DOHH2 (cell line): ENCODE data around the gene ZNRF2.

ENCODE experiments used
- EZH2phosphoT487 ChIP-seq: fragments of 200-600 bp; sonication (generic); IDR thresholded peaks from 2 replicates; pipeline ENCODE4 v1.6.1; 2017; ENCODE audit warnings: borderline replicate concordance, mild to moderate bottlenecking, antibody characterized with exemption, low read length, moderate library complexity, mixed read lengths
- TF ChIP-seq, protein P1 (sequence below): fragments of 200-600 bp; sonication (generic); IDR thresholded peaks from one replicate; pipeline ENCODE4 v1.5.1; 2014; ENCODE audit warnings: antibody characterized with exemption, mild to moderate bottlenecking, low read depth, low read length; ENCODE audit not compliant: poor library complexity, severe bottlenecking

DNA sequence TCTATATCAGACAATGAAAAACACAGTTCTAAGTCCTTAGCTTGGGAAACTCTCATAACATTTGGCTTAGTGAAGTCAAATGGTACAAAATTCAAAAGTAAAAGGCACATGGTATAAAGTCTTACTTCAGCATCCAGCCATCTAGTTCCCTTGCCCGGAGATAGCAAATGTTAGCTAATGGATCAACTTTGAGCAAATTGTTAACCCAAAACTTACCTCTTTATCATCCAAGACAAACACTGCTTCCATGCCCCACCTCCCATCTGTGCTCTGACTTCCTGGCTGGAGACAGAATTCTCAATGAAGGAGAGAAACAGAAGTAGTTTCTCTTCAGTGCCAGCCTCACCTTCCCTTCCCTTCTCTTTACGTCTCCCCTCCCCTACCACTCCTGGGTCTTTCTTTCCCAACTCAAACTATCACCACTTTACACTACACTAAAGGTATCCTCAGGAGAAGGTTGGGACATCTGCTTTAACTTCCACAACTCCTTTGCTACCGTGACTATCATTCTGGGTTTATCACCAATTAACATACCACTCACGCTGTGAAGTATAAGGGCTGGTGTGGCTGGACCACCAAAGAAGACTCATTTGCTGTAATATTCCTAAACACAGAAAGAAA lies 21.2 kb upstream of the ZNRF2 start:
- TF ChIP-seq, protein P1, sequence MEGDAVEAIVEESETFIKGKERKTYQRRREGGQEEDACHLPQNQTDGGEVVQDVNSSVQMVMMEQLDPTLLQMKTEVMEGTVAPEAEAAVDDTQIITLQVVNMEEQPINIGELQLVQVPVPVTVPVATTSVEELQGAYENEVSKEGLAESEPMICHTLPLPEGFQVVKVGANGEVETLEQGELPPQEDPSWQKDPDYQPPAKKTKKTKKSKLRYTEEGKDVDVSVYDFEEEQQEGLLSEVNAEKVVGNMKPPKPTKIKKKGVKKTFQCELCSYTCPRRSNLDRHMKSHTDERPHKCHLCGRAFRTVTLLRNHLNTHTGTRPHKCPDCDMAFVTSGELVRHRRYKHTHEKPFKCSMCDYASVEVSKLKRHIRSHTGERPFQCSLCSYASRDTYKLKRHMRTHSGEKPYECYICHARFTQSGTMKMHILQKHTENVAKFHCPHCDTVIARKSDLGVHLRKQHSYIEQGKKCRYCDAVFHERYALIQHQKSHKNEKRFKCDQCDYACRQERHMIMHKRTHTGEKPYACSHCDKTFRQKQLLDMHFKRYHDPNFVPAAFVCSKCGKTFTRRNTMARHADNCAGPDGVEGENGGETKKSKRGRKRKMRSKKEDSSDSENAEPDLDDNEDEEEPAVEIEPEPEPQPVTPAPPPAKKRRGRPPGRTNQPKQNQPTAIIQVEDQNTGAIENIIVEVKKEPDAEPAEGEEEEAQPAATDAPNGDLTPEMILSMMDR, result no peak
- no peak for TF ChIP-seq EZH2phosphoT487
